ENCODE results near the gene MDH1.

DNA sequence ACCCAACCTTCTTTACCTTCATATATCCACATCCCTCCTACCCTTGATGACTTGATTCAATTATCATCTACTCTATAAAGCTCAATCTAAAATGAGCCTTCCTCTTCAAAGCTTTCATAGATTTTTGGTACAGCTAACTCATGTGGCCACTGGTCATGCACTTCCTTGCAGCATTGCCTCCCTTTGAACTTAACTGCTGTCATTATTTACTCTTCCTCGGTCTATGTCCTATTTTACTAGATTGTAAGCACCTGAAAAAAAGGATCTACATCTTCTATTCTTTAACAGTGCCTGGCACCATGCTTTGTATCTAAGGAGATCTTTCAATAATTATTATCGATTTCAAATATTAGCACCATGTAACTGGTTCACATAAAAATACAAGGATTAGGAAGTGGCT is 30.6 kb downstream of the MDH1 start:
- TF ChIP-seq, protein P1, sequence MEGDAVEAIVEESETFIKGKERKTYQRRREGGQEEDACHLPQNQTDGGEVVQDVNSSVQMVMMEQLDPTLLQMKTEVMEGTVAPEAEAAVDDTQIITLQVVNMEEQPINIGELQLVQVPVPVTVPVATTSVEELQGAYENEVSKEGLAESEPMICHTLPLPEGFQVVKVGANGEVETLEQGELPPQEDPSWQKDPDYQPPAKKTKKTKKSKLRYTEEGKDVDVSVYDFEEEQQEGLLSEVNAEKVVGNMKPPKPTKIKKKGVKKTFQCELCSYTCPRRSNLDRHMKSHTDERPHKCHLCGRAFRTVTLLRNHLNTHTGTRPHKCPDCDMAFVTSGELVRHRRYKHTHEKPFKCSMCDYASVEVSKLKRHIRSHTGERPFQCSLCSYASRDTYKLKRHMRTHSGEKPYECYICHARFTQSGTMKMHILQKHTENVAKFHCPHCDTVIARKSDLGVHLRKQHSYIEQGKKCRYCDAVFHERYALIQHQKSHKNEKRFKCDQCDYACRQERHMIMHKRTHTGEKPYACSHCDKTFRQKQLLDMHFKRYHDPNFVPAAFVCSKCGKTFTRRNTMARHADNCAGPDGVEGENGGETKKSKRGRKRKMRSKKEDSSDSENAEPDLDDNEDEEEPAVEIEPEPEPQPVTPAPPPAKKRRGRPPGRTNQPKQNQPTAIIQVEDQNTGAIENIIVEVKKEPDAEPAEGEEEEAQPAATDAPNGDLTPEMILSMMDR (IDR thresholded peaks at IDR 0.05; ENCODE audit: low read depth, low read length) = no peak
- no peak for TF ChIP-seq EZH2phosphoT487 (IDR thresholded peaks at IDR 0.05; ENCODE audit: low read depth)
